ENCODE data around the gene MAP7D1. TPM values are rescaled to one million over a fixed set of nuclear protein-coding genes. Genes with fewer than 3 reads are reported as not detected.

MAP7D1 gene
- total RNA-seq, 1 donor = 142 TPM

DNA sequence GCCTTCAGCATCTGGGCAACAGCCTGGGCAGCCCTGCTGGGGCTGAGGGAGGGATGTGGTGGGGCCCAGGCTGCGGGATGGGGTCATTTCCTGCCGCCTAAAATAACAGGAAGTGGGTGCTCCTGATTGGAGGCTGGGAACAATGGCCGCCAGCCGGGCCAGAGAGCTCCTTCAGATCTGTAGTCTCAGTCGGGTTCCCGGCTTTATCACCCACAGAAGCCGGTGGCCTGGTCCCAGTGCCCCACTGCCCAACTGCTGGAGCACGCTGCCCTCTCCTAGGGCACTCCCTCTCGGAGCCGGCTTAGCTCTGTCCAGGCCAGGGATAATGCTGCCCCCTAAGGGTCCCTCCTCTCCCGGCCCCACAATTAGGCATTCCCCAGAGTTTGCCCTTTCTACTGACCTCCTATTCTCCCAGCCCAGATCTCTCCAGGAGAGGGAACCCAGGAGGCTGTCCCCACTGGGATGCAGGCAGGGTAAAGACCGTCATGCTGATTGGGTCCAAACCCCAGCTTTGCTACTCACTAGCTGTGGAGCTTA, 5.1 kb downstream of the MAP7D1 start:
- DNase-seq (ENCODE audit: low read depth) = peak; percentile 64
- TF ChIP-seq, protein P1, sequence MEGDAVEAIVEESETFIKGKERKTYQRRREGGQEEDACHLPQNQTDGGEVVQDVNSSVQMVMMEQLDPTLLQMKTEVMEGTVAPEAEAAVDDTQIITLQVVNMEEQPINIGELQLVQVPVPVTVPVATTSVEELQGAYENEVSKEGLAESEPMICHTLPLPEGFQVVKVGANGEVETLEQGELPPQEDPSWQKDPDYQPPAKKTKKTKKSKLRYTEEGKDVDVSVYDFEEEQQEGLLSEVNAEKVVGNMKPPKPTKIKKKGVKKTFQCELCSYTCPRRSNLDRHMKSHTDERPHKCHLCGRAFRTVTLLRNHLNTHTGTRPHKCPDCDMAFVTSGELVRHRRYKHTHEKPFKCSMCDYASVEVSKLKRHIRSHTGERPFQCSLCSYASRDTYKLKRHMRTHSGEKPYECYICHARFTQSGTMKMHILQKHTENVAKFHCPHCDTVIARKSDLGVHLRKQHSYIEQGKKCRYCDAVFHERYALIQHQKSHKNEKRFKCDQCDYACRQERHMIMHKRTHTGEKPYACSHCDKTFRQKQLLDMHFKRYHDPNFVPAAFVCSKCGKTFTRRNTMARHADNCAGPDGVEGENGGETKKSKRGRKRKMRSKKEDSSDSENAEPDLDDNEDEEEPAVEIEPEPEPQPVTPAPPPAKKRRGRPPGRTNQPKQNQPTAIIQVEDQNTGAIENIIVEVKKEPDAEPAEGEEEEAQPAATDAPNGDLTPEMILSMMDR (IDR thresholded peaks at IDR 0.05; ENCODE audit: insufficient read depth, low read depth, low read length) = peak; percentile 48
- peak overlapping the region; percentile 53 for H3K4me3 ChIP-seq (ENCODE audit: low read depth, low read length)

DNA sequence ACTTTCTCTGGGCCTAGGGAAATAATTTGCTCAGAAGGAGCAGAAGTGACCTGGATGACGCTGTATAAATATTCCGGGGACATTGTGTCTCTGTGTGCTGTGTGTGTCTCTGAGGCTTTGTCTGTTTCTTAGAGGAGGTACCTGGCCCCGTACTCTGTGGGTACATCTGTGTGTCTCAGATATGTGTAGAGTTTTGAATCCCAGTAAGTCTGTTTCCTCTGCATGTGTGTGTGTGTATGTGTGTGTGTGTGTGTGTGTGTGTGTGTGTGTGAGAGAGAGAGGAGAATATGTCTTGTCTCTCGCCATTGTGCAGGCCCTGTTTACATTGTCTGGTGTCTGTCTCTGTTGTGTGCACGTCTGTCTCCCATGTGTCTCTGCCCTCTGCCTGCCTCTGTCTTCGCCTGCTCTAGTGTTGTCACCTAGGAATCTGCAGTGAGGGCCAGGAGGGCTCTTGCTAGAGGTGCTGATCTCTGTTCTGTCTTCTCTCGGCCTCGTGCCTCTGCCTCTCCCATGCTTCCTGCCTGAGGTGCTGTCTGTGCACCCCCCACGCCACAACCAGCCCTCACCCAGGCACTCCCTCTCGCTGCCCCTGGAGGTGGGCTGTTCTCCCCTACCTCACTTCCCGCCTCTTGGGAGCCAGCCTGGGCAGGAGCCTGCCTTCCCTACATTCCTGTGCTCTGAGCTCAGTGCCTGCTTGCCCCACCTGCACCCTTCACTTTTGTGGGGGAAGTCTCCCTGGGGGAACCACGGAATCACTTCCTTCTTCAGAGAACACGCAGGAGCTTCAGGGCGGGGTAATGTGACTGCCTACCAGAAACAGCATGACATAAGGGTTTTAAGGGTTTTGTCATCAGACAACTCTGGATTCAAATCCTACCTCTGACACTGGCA, 5.9 kb downstream of the MAP7D1 start:
- TF ChIP-seq, protein P1 (IDR thresholded peaks at IDR 0.05; ENCODE audit: insufficient read depth, low read depth, low read length) = no peak
- no peak for DNase-seq (ENCODE audit: low read depth)
- H3K4me3 ChIP-seq (ENCODE audit: low read depth, low read length) = peak overlapping the region; percentile 53

DNA sequence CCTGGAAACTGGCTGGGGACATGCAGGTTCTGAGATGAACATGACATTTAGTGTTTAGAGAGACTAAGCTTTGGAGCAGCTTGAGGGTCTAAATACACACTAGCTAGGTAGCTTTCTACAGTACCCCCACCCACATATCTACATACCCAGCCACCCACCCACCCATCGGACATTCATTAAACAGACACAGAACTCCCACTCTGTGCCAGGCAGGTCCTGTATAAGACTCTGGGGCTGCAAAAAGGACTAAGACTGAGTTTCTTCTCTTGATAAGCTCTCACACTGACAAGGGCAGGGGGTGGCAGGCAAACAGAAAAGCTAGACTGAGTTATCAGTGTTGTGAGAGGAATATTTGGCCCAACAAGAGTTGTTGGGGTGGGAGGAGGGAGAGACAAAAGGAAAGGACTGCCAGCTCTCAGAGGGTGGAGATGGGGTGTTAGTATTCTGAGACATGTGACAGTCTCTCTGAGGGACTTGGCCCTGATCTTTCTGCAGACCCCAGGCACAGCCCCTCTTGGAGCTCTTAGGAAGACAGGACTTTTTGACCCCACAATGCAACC, 6.8 kb downstream of the MAP7D1 start:
- H3K4me3 ChIP-seq (ENCODE audit: low read depth, low read length) = no peak overlapping the region
- TF ChIP-seq, protein P1 (IDR thresholded peaks at IDR 0.05; ENCODE audit: insufficient read depth, low read depth, low read length) = no peak
- DNase-seq (ENCODE audit: low read depth) = no peak

DNA sequence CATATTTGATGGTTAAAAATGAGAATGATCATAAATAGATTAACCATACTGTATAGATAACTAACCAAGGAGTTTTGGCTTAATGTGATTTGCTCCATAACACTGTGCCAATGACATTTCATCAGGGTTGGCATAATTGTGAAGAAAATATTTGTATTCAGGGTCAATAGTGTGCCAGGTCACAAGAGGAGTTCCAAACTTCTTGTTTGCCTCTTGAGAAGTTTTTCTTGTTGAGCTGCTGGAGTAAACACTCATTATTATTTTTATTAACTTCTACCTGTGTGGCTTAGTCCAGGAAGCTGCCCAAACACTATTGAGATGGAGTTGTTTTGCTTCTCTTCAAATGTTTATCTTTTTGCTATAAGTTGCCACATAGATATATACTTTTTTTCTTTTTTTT, 7.5 kb downstream of the MAP7D1 start:
- no peak overlapping the region for H3K4me3 ChIP-seq (ENCODE audit: low read depth, low read length)
- DNase-seq (ENCODE audit: low read depth) = no peak
- TF ChIP-seq, protein P1 (IDR thresholded peaks at IDR 0.05; ENCODE audit: insufficient read depth, low read depth, low read length) = no peak

DNA sequence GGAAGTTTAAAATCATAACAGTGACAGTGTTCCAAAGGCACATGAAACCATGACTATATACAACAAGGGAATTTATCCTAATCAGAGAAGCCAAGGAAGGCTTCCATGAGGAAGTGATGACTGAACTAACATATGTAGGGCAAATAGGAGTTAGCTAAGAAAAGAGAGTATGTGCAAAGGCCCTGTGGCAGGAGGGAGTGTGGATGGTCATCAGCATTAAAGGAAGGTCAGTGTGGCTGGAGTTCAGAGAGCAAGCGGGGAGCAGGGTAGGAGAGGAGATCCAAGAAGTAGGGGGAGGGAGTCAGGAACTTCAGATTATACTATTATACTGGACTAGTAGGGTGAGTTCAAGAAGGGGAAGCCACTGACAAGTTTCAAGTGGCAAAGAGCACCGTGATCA, 8.4 kb downstream of the MAP7D1 start:
- TF ChIP-seq, protein P1 (IDR thresholded peaks at IDR 0.05; ENCODE audit: insufficient read depth, low read depth, low read length) = no peak
- DNase-seq (ENCODE audit: low read depth) = no peak
- no peak overlapping the region for H3K4me3 ChIP-seq (ENCODE audit: low read depth, low read length)

DNA sequence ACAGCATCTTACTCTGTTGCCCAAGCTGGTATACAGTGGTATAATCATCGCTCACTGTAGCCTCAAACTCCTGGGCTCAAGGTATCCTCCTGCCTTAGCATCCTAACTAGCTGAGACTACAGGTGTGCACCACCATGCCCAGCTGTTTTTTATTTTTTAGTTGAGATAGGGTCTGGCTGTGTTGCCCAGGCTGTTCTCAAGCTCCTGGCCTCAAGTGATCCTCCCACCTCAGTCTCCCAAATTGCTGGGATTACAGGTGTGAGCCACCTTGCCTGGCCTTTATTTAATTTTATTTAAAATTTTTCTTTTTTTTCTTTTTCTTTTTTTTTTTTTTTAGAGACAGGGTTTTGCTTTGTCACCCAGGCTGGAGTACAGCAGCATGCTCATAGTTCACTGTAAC, 9.2 kb downstream of the MAP7D1 start:
- no peak overlapping the region for H3K4me3 ChIP-seq (ENCODE audit: low read depth, low read length)
- no peak for DNase-seq (ENCODE audit: low read depth)
- TF ChIP-seq, protein P1 (IDR thresholded peaks at IDR 0.05; ENCODE audit: insufficient read depth, low read depth, low read length) = no peak

All from fibroblast of villous mesenchyme (primary cell).